ENCODE data around the gene CPT1C.

Gene CPT1C

GRCh38 chr19:49681830-49682229, 9.1 kb upstream of the CPT1C start:
- no peak for DNase-seq (ENCODE audit: low read depth, low spot score)

DNA sequence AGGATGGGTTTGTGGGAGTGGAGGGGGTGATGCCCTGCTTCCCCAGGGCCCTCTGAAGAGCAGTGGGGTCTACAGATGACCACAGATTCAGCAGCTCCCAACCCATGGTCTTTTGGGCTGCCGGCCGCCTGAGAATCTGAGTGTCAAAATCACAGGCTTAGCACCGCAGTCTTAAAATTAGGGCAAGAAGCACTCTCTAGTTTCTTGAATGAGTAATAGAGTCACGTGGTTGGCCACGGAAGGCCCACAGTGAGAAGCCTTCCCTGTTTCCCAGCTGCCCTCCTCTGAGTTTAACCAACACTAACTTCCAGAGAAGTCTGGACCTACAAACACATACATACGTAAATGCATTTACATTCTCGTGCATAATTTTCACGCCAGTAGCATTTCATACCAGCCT, 8.6 kb upstream of the CPT1C start:
- no peak for DNase-seq (ENCODE audit: low read depth, low spot score)

- DNase-seq (ENCODE audit: low read depth, low spot score) = no peak
These were observed 7.1 kb upstream of the CPT1C start for GRCh38 chr19:49683814-49684250.

GRCh38 chr19:49684251-49684982, 6.5 kb upstream of the CPT1C start:
- DNase-seq (ENCODE audit: low read depth, low spot score) = no peak

- DNase-seq (ENCODE audit: low read depth, low spot score) = no peak
These were observed 5.8 kb upstream of the CPT1C start for GRCh38 chr19:49684983-49685553.

GRCh38 chr19:49685845-49686332, 5.0 kb upstream of the CPT1C start:
- DNase-seq (ENCODE audit: low read depth, low spot score) = no peak

GRCh38 chr19:49686503-49687088, 4.3 kb upstream of the CPT1C start:
- no peak for DNase-seq (ENCODE audit: low read depth, low spot score)

GRCh38 chr19:49687150-49687549, 3.8 kb upstream of the CPT1C start:
- no peak for DNase-seq (ENCODE audit: low read depth, low spot score)

GRCh38 chr19:49687566-49688316, 3.2 kb upstream of the CPT1C start:
- DNase-seq (ENCODE audit: low read depth, low spot score) = no peak

GRCh38 chr19:49688531-49689132, 2.3 kb upstream of the CPT1C start:
- DNase-seq (ENCODE audit: low read depth, low spot score) = no peak

- DNase-seq (ENCODE audit: low read depth, low spot score) = no peak
These were observed 1.5 kb upstream of the CPT1C start, which contains the start of gene ADM5 for GRCh38 chr19:49689133-49690078. Gene ADM5, plus strand, starts transcription at chr19:49689594. Its CDS starts 244 bp downstream, at chr19:49689838.

- no peak for DNase-seq (ENCODE audit: low read depth, low spot score)
These were observed 749 bp upstream of the CPT1C start for GRCh38 chr19:49690079-49690655.

DNA sequence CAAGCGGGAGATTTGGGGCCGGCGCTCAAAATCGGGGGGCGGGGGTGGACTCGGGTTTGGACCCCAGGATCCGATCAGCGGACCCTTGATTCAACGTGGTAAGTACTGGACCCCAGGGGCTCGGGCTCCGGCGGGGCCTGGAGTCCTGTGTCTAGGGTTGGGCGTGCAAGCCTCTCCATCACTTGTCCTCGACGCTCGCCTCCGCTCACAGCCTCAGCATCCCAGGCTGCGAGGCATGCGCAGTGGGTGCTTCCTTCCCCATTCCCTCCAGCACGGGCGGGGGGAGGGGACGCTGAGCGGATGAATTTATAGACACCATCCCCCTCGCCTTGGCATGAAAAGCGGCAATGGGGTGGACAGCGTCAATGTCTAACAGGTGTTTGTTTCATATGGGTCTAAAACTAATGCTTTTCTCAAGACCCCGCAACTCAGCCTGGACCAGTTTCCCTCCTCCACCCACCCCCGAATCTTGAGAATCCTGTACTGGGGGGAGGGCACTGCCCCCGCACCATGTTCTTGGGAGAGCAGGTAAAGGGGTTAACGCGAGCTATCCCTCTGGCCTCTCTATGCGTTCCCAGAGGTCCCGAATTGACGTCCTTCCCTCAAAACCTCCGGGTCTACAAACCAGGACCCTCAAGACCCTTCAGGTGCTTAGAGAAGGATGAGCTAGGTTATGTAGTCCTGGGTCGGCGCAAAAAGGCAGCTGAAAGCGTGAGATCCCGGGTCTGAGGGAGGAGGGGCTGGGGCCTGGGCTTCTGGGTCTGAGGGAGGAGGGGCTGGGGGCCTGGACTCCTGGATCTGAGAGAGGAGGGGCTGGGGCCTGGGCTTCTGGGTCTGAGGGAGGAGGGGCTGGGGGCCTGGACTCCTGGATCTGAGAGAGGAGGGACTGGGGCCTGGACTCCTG, 579 bp downstream of the CPT1C start:
- no peak for DNase-seq (ENCODE audit: low read depth, low spot score)

DNA sequence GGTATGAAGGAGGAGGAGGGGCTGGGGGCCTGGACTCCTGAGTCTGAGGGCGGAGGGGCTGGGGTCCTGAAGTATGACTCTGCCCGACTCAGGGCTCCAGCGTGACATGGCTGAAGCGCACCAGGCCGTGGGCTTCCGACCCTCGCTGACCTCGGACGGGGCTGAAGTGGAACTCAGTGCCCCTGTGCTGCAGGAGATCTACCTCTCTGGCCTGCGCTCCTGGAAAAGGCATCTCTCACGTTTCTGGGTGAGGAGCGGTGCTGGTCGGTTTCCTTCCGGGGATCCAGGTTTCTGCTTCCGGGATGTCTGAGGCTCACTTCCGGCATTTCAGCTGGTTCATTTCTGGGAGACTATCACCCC, 1.2 kb downstream of the CPT1C start:
- no peak for DNase-seq (ENCODE audit: low read depth, low spot score)

DNA sequence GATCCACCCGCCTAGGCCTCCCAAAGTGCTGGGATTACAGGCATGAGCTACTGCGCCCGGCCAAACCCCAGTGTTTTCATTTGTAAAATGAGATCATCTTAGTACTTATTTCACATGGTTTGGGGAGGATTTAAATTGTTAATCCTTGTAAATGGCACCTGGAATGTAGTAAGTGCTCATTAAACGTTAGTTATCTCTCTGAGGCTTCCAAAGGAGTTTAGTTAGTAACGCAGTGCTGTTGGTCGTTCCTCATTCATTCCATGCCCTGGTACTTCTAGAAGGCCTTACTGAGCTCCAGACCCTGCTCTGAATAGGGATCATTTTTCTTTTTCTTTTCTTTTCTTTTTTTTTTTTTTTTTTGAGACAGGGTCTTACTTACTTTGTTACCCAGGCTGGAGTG, 5.2 kb downstream of the CPT1C start:
- DNase-seq (ENCODE audit: low read depth, low spot score) = no peak

DNA sequence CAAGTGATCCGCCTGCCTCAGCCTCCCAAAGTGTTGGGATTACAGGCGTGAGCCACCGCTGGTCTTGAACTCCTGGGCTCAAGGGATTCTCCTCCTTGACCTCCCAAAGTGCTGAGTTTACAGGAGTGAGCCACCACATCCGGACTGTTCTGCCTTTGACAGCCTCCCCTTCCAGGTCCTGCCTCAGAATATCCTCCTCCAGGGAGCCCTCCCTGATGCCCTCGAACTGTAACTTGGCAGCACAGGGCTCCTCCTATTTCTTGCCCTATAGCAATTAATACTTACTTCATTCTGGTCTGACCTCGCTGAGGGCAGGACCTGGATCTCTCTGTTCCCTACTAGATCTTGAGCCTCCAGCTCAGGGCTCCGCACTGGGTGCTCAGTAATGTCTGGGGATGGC, 5.9 kb downstream of the CPT1C start:
- DNase-seq (ENCODE audit: low read depth, low spot score) = no peak

- no peak for DNase-seq (ENCODE audit: low read depth, low spot score)
These were observed 8.4 kb downstream of the CPT1C start for GRCh38 chr19:49699364-49699763.

DNA sequence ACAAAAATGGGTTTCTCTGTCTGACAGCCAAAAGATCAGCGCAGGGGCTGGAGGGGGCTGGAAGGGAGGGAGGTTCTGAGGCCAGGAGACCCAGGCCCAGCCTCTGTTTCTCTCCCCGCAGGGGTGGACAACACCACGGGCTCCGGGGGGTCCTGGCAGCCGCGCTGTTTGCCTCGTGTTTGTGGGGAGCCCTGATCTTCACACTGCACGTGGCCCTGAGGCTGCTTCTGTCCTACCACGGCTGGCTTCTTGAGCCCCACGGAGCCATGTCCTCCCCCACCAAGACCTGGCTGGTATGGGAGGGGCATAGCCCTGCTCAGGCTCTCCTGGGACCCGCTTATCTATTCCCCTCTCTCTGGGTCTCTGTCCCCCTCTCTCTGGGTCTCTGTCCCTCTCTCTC, 9.6 kb downstream of the CPT1C start:
- DNase-seq (ENCODE audit: low read depth, low spot score) = no peak

DNA sequence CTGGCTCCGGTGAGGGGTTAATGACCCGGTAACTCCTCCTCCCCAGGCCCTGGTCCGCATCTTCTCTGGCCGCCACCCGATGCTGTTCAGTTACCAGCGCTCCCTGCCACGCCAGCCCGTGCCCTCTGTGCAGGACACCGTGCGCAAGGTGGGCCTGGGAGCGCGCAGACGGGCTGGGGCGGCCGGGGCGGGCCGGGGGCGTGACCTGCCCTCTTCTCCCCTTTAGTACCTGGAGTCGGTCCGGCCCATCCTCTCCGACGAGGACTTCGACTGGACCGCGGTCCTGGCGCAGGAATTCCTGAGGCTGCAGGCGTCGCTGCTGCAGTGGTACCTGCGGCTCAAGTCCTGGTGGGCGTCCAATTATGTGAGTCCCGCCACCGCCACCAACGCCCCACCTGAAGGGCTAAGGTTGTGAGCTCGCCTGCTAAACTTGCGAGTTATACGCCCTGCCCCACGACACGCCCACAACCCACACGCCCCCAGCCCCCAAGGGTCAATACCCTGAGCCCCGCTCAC, 10.4 kb downstream of the CPT1C start:
- DNase-seq (ENCODE audit: low read depth, low spot score) = no peak
